Embryonic facial prominence (tissue), 1 donor: ENCODE data around the gene APOC1.
"Not testable (repeated sequence)": the region's sequence is repeated elsewhere in the genome, so short reads cannot be mapped to it uniquely, and the experiment has no call there.

Source experiments
- DNase-seq: peaks from one replicate; pipeline ENCODE4 v3.0.0-alpha.2; 2016; ENCODE audit errors: extremely low spot score

The APOC1 gene

DNA sequence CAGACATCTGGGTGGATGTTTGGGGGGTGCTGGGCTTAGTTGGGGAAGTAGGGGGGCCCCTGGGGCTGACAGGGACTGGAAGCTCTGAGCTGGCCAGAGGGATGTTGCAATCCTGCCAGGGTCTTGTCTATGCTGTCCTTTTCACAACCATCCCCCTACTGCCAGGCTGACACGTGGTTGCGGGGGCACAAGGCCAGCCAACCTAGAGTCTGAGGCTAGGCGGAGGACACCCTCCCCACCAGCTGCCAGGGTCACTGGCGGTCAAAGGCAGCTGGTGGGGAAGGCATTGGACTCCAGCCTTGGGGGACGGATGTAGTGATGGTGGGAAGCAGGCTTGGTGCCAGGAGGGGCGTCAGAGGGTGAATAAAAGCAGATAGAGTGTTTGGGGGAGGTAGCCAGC, 1.6 kb upstream of the APOC1 start:
- no peak for DNase-seq

DNA sequence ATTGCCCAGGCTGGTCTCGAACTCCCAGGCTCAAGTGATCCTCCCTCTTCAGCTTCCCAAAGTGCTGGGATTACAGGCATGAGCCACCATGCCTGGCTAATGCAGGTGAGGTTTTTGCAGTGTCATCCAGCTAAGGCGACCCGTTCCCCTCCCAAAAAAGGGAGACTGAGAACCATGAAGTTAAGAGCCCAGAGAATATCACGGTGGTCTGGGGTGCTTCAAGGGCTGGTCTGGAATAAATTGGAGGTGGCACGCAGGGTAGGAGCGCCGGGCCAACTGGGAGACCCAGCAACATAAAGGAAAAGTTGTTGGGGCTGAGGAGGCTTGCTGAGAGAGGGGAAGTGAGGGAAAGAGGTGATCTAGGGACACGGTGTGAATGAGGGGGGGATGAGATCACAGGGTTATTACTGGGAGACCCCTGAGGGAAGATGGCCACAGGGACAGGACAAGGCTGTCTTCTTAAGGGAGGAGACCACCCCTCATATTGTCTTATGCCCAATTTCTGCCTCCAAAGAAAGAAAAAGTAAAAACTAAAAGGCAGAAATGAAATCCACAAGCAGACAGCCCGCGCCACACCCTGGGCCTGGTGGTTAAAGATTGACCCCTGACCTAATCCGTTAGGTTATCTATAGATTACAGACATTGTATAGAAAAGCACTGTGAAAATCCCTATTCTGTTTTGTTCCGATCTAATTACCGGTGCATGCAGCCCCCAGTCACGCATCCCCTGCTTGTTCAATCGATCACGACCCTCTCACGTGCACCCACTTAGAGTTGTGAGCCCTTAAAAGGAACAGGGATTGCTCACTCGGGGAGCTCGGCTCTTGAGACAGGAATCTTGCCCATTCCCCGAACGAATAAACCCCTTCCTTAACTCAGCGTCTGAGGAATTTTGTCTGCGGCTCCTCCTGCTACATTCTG, 636 bp upstream of the APOC1 start:
- not testable (repeated sequence) for DNase-seq

DNA sequence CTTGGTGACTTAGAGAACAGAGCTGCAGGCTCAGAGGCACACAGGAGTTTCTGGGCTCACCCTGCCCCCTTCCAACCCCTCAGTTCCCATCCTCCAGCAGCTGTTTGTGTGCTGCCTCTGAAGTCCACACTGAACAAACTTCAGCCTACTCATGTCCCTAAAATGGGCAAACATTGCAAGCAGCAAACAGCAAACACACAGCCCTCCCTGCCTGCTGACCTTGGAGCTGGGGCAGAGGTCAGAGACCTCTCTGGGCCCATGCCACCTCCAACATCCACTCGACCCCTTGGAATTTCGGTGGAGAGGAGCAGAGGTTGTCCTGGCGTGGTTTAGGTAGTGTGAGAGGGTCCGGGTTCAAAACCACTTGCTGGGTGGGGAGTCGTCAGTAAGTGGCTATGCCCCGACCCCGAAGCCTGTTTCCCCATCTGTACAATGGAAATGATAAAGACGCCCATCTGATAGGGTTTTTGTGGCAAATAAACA, 9.9 kb downstream of the APOC1 start:
- DNase-seq = no peak

DNA sequence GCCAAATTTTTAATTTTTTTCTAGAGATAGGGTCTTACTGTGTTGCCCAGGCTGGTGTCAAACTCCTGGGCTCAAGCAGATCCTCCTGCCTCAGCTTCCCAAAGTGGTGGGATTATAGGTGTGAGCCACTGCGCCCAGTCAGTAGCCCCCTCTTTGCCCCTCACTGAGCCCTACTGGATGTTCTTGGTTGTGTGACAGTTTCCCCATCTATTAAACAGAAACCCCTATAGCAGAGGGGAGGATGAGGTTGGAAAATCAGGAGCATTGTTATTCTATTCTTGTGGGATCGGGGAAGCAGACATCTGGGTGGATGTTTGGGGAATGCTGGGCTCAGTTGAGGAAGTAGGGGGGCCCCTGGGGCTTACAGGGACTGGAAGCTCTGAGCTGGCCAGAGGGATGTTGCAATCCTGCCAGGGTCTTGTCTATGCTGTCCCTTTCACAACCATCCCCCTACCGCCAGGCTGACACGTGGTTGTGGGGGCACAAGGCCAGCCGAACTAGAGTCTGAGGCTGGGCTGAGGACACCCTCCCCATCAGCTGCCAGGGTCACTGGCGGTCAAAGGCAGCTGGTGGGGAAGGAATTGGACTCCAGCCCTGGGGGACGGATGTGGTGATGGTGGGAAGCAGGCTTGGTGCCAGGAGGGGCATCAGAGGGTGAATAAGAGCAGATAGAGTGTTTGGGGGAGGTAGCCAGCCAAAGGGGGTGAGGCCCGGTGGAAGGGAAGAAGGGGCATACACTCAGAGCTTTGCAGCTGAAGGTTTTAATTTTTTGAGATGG, 10.9 kb downstream of the APOC1 start:
- DNase-seq = no peak

DNA sequence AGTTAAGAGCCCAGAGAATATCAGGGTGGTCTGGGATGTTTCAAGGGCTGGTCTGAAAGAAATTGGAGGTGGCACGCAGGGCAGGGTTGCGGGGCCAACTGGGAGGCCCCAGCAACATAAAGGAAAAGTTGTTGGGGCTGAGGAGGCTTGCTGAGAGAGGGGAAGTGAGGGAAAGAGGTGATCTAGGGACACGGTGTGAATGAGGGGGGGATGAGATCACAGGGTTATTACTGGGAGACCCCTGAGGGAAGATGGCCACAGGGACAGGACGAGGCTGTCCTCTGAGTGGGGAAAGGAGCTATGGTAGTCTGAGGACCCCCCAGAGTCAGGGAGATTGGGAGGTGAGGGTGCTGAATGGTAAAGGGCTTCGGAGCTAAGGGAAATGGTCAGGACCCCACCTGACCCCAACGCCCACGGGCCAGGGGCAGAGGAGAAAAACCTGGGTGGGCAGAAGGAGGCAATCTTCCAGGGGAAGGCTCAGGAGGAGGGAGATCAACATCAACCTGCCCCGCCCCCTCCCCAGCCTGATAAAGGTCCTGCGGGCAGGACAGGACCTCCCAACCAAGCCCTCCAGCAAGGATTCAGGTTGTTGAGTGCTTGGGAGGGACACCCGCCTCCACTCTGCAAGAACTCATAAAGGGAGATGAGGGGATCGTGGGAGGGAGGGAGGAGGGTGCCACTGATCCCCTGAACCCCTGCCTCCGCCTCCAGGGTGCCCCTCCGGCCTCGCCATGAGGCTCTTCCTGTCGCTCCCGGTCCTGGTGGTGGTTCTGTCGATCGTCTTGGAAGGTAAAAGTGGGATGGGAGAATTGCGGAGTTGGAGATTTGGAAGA, 12.1 kb downstream of the APOC1 start:
- DNase-seq = not testable (repeated sequence)

DNA sequence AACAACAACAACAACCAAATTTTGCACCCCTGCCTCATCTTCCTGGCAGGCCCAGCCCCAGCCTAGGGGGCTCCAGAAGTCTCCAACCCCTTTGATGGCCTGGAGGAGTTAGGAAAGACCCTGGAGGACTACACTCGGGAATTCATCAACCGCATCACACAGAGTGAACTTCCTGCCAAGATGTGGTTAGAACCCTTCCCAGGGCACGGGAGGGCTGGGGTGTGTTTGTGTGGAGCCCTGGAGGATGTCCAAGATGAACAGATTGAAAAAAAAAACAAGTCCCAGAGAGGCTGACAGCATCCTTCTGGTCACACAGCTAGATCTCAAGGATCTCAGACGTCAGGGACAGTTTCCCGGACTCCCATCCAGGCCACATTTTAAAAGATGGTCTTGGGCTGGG, 13.3 kb downstream of the APOC1 start:
- no peak for DNase-seq

DNA sequence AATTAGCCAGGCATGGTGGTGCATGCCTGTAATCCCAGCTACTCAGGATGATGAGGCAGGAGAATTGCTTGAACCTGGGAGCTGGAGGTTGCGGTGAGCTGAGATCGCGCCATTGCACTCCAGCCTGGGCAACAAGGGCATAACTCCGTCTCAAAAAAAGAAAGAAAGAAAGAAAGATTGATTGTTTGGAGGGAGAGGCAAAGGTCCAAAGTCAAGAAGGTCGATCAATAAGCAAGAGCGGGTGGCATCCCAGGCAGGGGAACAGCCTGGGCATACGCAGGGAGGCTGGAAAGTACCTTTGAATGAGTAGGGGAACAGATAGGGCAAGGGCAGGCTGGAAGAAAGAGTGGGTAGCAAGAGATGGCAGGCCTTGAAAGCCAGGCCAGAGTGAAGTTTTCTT, 15.7 kb downstream of the APOC1 start:
- DNase-seq = no peak

DNA sequence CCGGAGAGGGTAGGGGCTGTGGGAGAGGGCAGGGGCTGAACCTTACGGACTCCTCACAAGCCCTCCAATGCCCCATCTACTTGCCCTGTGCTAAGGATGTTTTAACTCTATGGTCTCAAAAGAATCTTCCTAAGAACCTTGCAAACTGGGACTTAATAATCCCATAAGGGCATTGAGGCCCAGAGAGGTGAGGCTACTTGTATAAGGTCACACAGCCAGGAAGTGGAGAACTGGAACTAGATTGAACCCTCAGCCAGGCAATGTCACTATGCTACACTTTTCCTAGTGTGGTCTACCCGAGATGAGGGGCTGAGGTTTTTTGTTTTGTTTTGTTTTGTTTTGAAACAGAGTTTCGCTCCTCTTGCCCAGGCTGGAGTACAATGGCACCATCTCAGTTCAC, 17.1 kb downstream of the APOC1 start:
- no peak for DNase-seq

DNA sequence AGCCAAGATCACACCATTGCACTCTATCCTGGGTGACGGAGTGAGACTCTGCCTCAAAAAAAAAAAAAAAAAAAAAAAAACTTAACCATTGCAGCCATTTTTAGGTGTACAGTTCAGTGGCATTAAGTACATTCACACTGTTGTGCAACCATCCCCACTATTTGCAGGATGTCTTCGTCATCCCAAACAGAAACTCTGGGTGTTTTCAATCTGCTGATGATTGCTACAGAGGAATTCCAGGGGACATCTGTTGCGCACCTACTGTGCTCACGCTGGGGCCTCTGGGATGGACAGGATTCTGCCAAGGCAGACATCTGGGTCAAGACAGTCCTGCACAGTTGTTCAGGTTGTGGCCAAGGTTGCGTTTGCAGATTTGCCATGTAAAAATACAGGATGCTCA, 25.3 kb downstream of the APOC1 start:
- no peak for DNase-seq

DNA sequence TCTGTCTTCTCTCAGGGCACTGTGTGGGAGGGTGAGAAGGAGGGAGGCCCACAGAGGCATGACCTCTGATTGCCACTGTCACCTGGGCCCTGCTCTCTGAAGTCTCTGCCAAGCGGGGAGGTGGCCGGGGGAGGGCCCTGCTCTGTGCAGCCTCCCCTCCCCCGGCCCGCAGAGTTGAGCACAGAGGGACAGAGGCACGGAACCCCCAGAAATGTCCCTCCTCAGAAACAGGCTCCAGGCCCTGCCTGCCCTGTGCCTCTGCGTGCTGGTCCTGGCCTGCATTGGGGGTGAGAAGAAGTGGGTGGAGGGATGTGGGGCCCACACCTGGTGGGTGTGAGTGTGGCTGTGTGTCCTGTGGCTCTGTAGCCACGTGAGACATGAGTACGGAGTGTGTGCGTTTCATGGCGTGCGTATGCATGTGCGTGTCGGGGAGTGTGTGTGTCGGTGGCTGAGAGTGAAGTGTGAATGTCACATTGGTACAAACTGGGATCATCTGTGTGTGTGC, 27.7 kb downstream of the APOC1 start, which contains the start of gene APOC4:
TSS of gene APOC4 (plus strand) at position 171 of the 505 bp plus-strand sequence. CDS start at position 212, 41 bp downstream.
- no peak for DNase-seq

DNA sequence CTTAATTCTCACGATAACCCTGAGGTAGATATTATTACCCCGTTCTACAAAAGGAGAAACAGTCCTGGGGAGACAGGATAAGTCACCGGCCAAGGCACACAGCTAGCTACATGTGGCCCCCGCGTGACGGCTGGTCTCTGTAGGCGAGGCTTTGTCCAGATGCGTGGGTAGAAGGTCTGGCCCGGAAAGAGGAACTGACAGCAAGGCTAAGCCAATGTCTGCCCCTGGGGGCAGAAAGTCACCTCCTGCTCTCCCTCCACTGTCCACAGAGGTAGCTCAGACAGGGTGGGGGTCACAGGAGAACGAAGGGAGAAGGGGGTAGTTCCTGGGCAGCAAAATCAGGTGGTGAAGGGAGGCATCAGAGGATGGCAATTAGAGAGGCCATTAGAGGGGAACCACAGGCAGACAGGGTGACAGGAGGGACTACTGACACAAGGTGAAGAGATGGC, 29.4 kb downstream of the APOC1 start:
- DNase-seq = no peak

DNA sequence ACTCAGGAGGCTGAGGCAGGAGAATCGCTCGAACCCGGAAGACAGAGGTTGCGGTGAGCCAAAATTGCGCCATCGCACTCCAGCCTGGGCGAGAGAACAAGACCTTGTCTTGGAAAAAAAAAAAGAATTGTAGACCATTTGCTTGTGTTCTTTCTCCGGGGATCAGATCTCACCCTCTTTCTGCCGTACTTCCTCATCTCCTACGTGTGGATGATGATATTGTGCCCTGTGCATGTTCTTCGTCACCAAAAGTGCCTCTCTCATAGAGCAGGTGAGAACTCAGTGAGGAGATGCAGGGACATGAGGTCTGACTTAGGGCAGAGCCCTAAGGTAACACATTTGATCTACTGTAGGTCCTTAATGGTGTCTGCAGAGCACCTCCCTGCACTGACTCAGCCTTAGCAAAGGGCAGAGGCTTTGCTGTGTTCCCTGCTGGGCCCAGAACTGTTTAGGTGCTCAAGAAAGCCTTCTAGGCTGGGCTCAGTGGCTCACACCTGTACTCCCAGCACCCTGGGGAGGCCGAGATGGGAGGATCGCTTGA, 32.7 kb downstream of the APOC1 start:
- no peak for DNase-seq

DNA sequence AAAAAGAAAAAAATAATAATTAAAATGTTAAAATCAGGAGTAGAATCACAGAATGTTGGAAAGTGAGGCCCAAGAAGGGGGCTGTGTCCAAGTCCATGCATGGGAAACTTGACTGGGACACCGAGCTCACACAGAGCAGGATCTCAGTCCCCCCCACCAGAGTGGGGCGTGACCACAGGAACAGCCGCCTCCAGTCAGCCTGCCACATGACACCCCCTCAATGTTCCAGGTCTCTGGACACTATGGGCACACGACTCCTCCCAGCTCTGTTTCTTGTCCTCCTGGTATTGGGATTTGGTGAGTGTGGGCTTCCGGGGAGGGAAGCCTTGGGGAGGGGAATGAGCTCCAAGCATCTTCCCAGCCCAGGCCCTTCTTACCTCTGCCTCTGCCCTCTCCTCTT, 33.8 kb downstream of the APOC1 start:
- no peak for DNase-seq

DNA sequence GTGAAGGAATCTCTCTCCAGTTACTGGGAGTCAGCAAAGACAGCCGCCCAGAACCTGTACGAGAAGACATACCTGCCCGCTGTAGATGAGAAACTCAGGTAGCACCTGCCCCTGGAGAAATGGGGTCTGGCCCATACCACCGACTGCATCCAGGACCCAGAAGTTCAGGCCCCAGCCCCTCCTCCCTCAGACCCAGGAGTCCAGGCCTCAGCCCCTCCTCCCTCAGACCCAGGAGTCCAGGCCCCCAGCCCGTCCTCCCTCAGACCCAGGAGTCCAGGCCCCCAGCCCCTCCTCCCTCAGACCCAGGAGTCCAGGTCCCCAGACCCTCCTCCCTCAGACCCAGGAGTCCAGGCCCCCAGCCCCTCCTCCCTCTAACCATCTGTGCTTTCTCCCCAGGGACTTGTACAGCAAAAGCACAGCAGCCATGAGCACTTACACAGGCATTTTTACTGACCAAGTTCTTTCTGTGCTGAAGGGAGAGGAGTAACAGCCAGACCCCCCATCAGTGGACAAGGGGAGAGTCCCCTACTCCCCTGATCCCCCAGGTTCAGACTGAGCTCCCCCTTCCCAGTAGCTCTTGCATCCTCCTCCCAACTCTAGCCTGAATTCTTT, 34.5 kb downstream of the APOC1 start:
- no peak for DNase-seq

DNA sequence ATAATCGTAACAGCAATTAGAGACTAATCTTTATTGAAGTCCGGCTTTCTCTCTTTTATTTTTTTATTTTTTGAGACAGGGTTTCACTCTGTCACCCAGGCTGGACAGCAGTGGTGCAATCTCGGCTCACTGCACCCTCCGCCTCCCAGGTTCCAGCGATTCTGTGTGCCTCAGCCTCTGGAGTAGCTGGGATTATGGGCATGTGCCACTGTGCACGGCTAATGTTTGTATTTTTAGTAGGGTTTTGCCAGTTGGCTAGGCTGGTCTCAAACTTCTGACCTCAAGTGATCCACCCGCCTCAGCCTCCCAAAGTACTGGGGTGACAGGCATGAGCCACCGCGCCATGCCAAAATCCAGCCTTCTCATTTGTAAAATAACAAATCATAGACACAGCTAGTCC, 35.1 kb downstream of the APOC1 start:
- DNase-seq = no peak

DNA sequence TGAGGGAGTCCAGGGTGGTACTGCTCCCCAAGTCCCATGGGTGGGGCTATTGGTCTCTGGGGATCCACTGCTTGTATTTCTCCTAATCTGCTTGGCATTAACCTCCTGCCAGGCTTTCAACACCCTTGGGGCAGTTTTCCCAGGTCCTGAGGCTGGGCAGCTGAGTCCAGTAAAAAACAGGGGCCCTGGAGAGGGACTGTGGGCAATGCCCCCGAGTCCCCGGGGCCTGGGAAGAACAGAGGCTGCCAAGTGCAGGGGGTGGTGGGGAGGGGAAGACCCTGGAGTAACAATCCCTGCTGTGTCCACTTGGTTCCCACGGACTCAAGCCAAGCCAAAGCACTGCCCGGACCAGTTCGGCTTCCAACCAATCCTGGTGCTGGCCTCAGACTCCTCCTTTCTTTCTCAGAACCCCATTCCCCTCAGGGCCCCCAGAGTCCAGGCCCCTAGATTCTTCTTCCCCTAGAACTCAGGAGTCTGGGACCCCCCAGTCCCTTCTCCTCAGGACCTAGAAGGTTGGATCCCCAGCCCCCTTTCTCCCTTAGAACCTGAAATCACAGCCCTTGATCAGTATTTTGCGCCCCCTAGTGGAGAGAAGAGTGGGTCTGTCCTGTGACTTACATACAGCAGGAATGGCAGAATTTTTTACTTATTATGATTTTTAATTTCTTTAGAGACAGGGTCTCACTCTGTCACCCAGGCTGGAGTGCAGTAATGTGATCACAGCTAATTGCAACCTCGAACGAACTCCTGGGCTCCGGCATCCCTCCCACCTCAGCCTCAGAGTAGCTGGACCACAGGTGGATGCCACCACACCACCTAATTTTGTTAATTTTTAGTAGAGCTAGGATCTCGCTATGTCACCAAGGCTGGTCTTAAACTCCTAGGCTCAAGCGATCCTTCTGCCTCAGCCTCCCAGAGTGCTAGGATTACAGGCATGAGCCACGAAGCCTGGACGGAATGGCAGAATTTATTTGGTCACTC, 37.1 kb downstream of the APOC1 start:
- peak; percentile 46 for DNase-seq

DNA sequence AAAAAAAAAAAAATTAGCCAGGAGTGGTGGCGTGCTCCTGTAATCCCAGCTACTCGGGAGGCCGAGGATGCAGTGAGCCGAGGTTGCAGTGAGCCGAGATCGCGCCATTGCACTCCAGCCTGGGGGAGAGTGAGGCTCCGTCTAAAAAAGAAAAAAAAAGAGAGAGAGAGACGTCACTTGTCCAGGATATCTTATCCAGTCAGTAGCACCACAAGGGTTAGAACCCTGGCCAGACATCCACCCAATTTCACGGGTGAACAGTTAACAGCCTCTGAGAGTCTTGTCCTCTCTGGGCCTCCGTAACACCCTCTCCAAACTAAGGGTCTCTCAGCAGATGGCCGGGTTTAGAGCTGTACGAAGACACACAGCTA, 39.9 kb downstream of the APOC1 start:
- no peak for DNase-seq

DNA sequence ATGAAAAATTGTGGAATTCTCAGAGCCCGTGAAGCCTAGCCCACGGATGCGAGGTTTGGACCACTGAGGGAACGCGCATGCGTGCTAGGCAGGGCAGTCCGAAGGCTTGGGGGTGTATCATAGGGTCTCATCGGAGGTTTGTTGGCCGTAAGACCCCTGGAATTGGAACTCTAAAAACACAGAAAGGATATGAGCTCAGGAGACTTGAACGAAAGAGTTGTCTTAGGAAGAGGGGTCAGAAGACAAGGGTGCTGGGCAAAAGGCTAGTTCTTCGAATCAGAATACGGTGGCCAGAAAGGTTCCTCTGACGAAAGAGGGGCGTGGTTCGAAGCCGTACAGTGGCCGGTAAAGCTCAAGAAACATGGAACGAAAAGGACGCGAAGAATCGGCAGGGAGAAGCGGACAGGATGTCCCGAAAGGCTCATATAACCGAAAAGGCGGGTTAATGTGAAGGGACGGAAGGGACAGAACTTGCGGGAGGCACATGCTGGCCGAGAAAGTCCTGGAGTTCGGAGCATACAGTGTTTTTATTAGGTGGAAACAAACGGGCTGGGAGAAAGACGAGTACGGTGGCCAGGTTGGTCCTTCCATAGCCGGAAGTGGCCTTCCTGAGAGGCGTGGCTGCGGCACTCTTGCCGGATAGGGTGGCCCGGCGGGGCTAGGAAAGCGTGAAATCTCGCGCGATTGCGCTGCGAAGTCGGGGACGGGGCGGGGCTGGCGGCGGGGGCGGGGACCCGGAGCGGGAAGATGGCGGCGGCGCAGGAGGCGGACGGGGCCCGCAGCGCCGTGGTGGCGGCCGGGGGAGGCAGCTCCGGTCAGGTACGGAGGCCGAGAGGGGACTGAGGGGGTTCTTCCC, 40.5 kb downstream of the APOC1 start, which contains the start of gene CLPTM1:
TSS of gene CLPTM1 (plus strand) at position 732 of the 856 bp plus-strand sequence. CDS start at position 748, 16 bp downstream.
- peak; percentile 95 for DNase-seq
